T47D (cell line): ENCODE data around the gene CLTCL1.

Experiments used
- DNase-seq, 2 experiments: peaks; one replicate each; pipeline versions ENCODE4 v3.0.0 to v3.0.0-alpha.2; 2011 to 2012; ENCODE audit warnings: low read depth in 1 of 2, low spot score in 1 of 2
- JUND ChIP-seq: IDR thresholded peaks from 2 replicates; pipeline ENCODE4 v1.6.1; 2012; ENCODE audit warnings: low read depth
- in situ Hi-C: cut with HindIII; loops from 2 replicates; pipeline ENCODE4 v1.10.0; 2016; ENCODE audit warnings: low sequenced_read_pairs, low pct_unique_long_range_greater_than_20kb

Gene CLTCL1

GRCh38 chr22:19149047-19149883, 142.3 kb downstream of the CLTCL1 start:
- in situ Hi-C loops: no loop called here
- no peak for TF ChIP-seq JUND
- DNase-seq: no peak

- in situ Hi-C loops: no loop called here
- no peak for DNase-seq
- TF ChIP-seq JUND: no peak
Measured at GRCh38 chr22:19148417-19149046, 143.0 kb downstream of the CLTCL1 start.

- in situ Hi-C loops: no loop called here
- TF ChIP-seq JUND: no peak
- DNase-seq: no peak
Measured at GRCh38 chr22:19147195-19147780, 144.2 kb downstream of the CLTCL1 start.

- DNase-seq: no peak
- in situ Hi-C loops: no loop called here
- no peak for TF ChIP-seq JUND
Measured at GRCh38 chr22:19146215-19146968, 145.1 kb downstream of the CLTCL1 start.

- in situ Hi-C loops: no loop called here
- DNase-seq: no peak
- TF ChIP-seq JUND: no peak
Measured at GRCh38 chr22:19143967-19144400, 147.5 kb downstream of the CLTCL1 start.

GRCh38 chr22:19143212-19143611, 148.3 kb downstream of the CLTCL1 start:
- in situ Hi-C loops: no loop called here
- no peak for DNase-seq
- no peak for TF ChIP-seq JUND

- TF ChIP-seq JUND: no peak
- no peak for DNase-seq
- in situ Hi-C loops: no loop called here
Measured at GRCh38 chr22:19142394-19142793, 149.1 kb downstream of the CLTCL1 start.

- in situ Hi-C loops: no loop called here
- no peak for TF ChIP-seq JUND
- no peak for DNase-seq
Measured at GRCh38 chr22:19139974-19140373, 151.5 kb downstream of the CLTCL1 start.

GRCh38 chr22:19139001-19139356, 152.5 kb downstream of the CLTCL1 start:
- no peak for DNase-seq
- in situ Hi-C loops: no loop called here
- no peak for TF ChIP-seq JUND

GRCh38 chr22:19138217-19139000, 153.1 kb downstream of the CLTCL1 start:
- no peak for DNase-seq
- in situ Hi-C loops: no loop called here
- no peak for TF ChIP-seq JUND

- DNase-seq: no peak
- in situ Hi-C loops: no loop called here
- no peak for TF ChIP-seq JUND
Measured at GRCh38 chr22:19137384-19138216, 153.9 kb downstream of the CLTCL1 start.

GRCh38 chr22:19136915-19137314, 154.6 kb downstream of the CLTCL1 start:
- no peak for DNase-seq
- in situ Hi-C loops: no loop called here
- TF ChIP-seq JUND: no peak
